Measurements from ENCODE around the gene ZNF584. TPM values are rescaled to one million over a fixed set of nuclear protein-coding genes. Genes with fewer than 3 reads are reported as not detected.

Gene ZNF584
- total RNA-seq, 2 donors from 2014 or later, result 5.9 to 8.5 TPM

- Histone ChIP-seq H3K4me1 (no peaks in the 10 kb centered on the region), H3K4me3 (no peak overlapping the region), H3K9ac (ENCODE audit: low read depth in 2 of 2, low read length in 2 of 2) (no peak overlapping the region), H3K9me3 (no peaks in the 10 kb centered on the region), H3K27ac (no peak overlapping the region), H3K27me3 (no peaks in the 10 kb centered on the region), H3K36me3 (no peaks in the 10 kb centered on the region)
- DNase-seq, result no peak
- intact Hi-C loops (cut with DNase I), result no loop called here
- no peak for TF ChIP-seq CTCF (IDR thresholded peaks at IDR 0.05)
Measured at GRCh38 chr19:58460039-58460438, 51.6 kb downstream of the ZNF584 start.

GRCh38 chr19:58466089-58466759 lies 57.8 kb downstream of the ZNF584 start:
- intact Hi-C loops (cut with DNase I), result no loop called here
- Histone ChIP-seq H3K4me3 (peak overlapping the region; percentile 69), H3K4me1 (no peaks in the 10 kb centered on the region), H3K27me3 (no peaks in the 10 kb centered on the region), H3K9me3 (no peaks in the 10 kb centered on the region), H3K9ac (ENCODE audit: low read depth in 2 of 2, low read length in 2 of 2) (peak overlapping the region; percentile 46 to 65), H3K36me3 (peaks cover 4% of the 10 kb centered on the region), H3K27ac (no peak overlapping the region)
- no peak for TF ChIP-seq CTCF (IDR thresholded peaks at IDR 0.05)
- DNase-seq, result no peak

GRCh38 chr19:58466760-58467589 lies 58.5 kb downstream of the ZNF584 start, which contains the start of gene ZNF324:
TSS of gene ZNF324 (plus strand) at chr19:58467080. CDS start at chr19:58469186, 2,106 bp downstream.
- intact Hi-C loops (cut with DNase I), result no loop called here
- H3K4me3 ChIP-seq, result peak within 1 kb of the TSS; percentile 69
- no peaks in the 10 kb centered on the region for H3K4me1 ChIP-seq
- H3K9ac ChIP-seq (ENCODE audit: low read depth in 2 of 2, low read length in 2 of 2), result peak within 1 kb of the TSS; percentile 71 to 96
- H3K27ac ChIP-seq, result no peak within 1 kb of the TSS
- H3K36me3 ChIP-seq, result peaks cover 4% of the 10 kb centered on the region
- H3K9me3 ChIP-seq, result no peaks in the 10 kb centered on the region
- no peak for TF ChIP-seq CTCF (IDR thresholded peaks at IDR 0.05)
- DNase-seq, result peak; percentile 99
- no peaks in the 10 kb centered on the region for H3K27me3 ChIP-seq

Small RNA genes lying within 50 kb of the gene (microRNA-seq; reads per million reads assigned to microRNA genes)
- gene MIR4754, result not detected

Other genes starting within 250 kb of the ZNF584 start
- gene ZNF274, start 225.6 kb upstream of the ZNF584 start, total RNA-seq, result 10 to 100 TPM; 16.3 to 17.1 TPM
- gene ZNF544, start 179.7 kb upstream of the ZNF584 start, total RNA-seq, result 10 to 100 TPM; 17.2 to 29.6 TPM
- 1 to 10 TPM; 3.4 to 3.8 TPM for gene ZNF8, start 129.7 kb upstream of the ZNF584 start, total RNA-seq
- 10 to 100 TPM; 21.6 to 25.0 TPM for gene ERVK3-1, start 103.3 kb upstream of the ZNF584 start, total RNA-seq
- 1 to 10 TPM; 3.0 to 3.7 TPM for gene ZSCAN22, start 81.7 kb upstream of the ZNF584 start, total RNA-seq
- gene A1BG, start 55.2 kb upstream of the ZNF584 start, total RNA-seq, result 1 to 10 TPM; 3.6 to 4.7 TPM
- 1 to 10 TPM in 1 of 2 donors, under 1 TPM in 1; 0.98 to 1.9 TPM for gene ZNF497, start 45.9 kb upstream of the ZNF584 start, total RNA-seq
- gene ZNF837, start 27.6 kb upstream of the ZNF584 start, total RNA-seq, result 1 to 10 TPM; 1.8 to 2.6 TPM
- 100 to 1,000 TPM; 781 to 884 TPM for gene RPS5, start 21.4 kb upstream of the ZNF584 start, total RNA-seq
- gene RNF225, start 13.0 kb upstream of the ZNF584 start, total RNA-seq, result not detected
- 1 to 10 TPM; 2.6 to 5.8 TPM for gene ZNF132, start 31.5 kb downstream of the ZNF584 start, total RNA-seq
- gene ZNF324B, start 43.0 kb downstream of the ZNF584 start, total RNA-seq, result 1 to 10 TPM; 4.4 to 7.5 TPM
- gene ZNF324, start 58.4 kb downstream of the ZNF584 start, total RNA-seq, result 10 to 100 TPM; 10.2 to 12.0 TPM
- 10 to 100 TPM in 1 of 2 donors, 1 to 10 TPM in 1; 7.4 to 10.5 TPM for gene ZNF446, start 67.7 kb downstream of the ZNF584 start, total RNA-seq
- 1 to 10 TPM; 3.7 to 8.7 TPM for gene SLC27A5, start 103.3 kb downstream of the ZNF584 start, total RNA-seq
- gene ZBTB45, start 111.2 kb downstream of the ZNF584 start, total RNA-seq, result 10 to 100 TPM; 13.5 to 20.2 TPM
- gene TRIM28, start 135.4 kb downstream of the ZNF584 start, total RNA-seq, result 100 to 1,000 TPM; 205 to 412 TPM
- 100 to 1,000 TPM; 176 to 183 TPM for gene CHMP2A, start 146.5 kb downstream of the ZNF584 start, total RNA-seq
- 10 to 100 TPM; 63.0 to 79.4 TPM for gene UBE2M, start 150.0 kb downstream of the ZNF584 start, total RNA-seq
- 10 to 100 TPM; 19.3 to 39.2 TPM for gene MZF1, start 164.7 kb downstream of the ZNF584 start, total RNA-seq

Data from colonic mucosa (tissue), 4 donors.